H1 (cell line): ENCODE results near the gene ENO4. TPM values are rescaled to one million over a fixed set of nuclear protein-coding genes. Genes with fewer than 3 reads are reported as not detected.

Experiments used
- CTCF ChIA-PET: fragments of 300-600 bp; sonication (Branson Sonifier 250); formaldehyde crosslinking; loops from one replicate; lab custom pipeline; 2021; ENCODE audit not compliant: partially characterized antibody; lab: Charles Lee
- POLR2A ChIA-PET: fragments of 300-600 bp; sonication (Branson Sonifier 250); formaldehyde crosslinking; loops from one replicate; lab custom pipeline; 2021; ENCODE audit warnings: inconsistent platforms; ENCODE audit not compliant: partially characterized antibody; lab: Charles Lee
- DNase-seq, 2 experiments: peaks; one replicate each; pipeline versions ENCODE4 v3.0.0 to v3.0.0-alpha.2; 2010 to 2022; ENCODE audit warnings: low spot score in 2 of 2, low read depth in 1 of 2, mixed read lengths in 1 of 2
- FAIRE-seq: peaks from 2 replicates; lab custom pipeline; 2011; peaks lifted over from hg19 to GRCh38; lab: Jason Lieb, UNC
- H2AFZ ChIP-seq: 2 replicates; pipeline ENCODE4 v1.8.1; 2012; ENCODE audit warnings: low read length, inconsistent platforms
- H2AK5ac ChIP-seq: 2 replicates; pipeline ENCODE4 v1.6.1; 2013; ENCODE audit warnings: low read depth, low read length
- H2BK120ac ChIP-seq: replicated peaks from 2 replicates; pipeline ENCODE3; 2013; ENCODE audit warnings: low read depth, low read length, inconsistent platforms
- H2BK12ac ChIP-seq: 2 replicates; pipeline ENCODE4 v1.6.1; 2013; ENCODE audit warnings: low read depth, low read length
- H2BK15ac ChIP-seq: 2 replicates; pipeline ENCODE4 v1.6.1; 2013; ENCODE audit warnings: low read length
- H2BK20ac ChIP-seq: 2 replicates; pipeline ENCODE4 v1.6.1; 2013; ENCODE audit warnings: low read length
- H2BK5ac ChIP-seq: 2 replicates; pipeline ENCODE4 v1.6.1; 2013; ENCODE audit warnings: low read depth, low read length
- H3K14ac ChIP-seq: 2 replicates; pipeline ENCODE4 v1.6.1; 2013; ENCODE audit warnings: inconsistent platforms; ENCODE audit not compliant: insufficient read length
- H3K18ac ChIP-seq: 2 replicates; pipeline ENCODE4 v1.6.1; 2013; ENCODE audit warnings: low read length; ENCODE audit errors: extremely low read depth
- H3K23ac ChIP-seq: 2 replicates; pipeline ENCODE4 v1.6.1; 2013; ENCODE audit warnings: inconsistent platforms; ENCODE audit not compliant: insufficient read length
- H3K23me2 ChIP-seq: 2 replicates; pipeline ENCODE4 v1.6.1; 2013; ENCODE audit warnings: low read depth, low read length
- H3K27ac ChIP-seq: 2 replicates; pipeline ENCODE4 v1.6.1; 2011; ENCODE audit warnings: low read depth, low read length, inconsistent platforms
- H3K27me3 ChIP-seq, 4 experiments: replicated peaks in 1 of 4; 1 replicate in 1 of 4; 2 replicates in 3 of 4; pipeline versions ENCODE4 v1.6.1 to v1.8.1; 2011 to 2013; ENCODE audit warnings: low read length in 3 of 4, mild to moderate bottlenecking in 3 of 4, inconsistent platforms in 2 of 4, mixed read lengths in 2 of 4, moderate library complexity in 1 of 4; ENCODE audit not compliant: control insufficient read depth in 3 of 4, insufficient read depth in 3 of 4; ENCODE audit errors: extremely low read depth in 1 of 4
- H3K36me3 ChIP-seq, 4 experiments: 2 replicates each; pipeline versions ENCODE4 v1.6.1 to v1.8.1; 2011 to 2013; ENCODE audit warnings: mild to moderate bottlenecking in 4 of 4, low read length in 3 of 4, moderate library complexity in 2 of 4, control low read depth in 1 of 4, inconsistent platforms in 1 of 4; ENCODE audit not compliant: insufficient read depth in 4 of 4, control insufficient read depth in 2 of 4
- H3K4ac ChIP-seq: replicated peaks from 2 replicates; pipeline ENCODE3; 2013; ENCODE audit warnings: low read length, low read depth, mixed read lengths, inconsistent platforms; ENCODE audit not compliant: insufficient read length
- H3K4me1 ChIP-seq, 4 experiments: replicated peaks in 1 of 4; 1 replicate in 1 of 4; 2 replicates in 3 of 4; pipeline versions ENCODE4 v1.6.1 to v1.8.1; 2011 to 2013; ENCODE audit warnings: low read length in 3 of 4, inconsistent platforms in 2 of 4, mixed read lengths in 1 of 4; ENCODE audit not compliant: insufficient read depth in 4 of 4, control insufficient read depth in 3 of 4
- H3K4me2 ChIP-seq, 2 experiments: 2 replicates each; pipeline versions ENCODE4 v1.6.1 to v1.8.1; 2011 to 2013; ENCODE audit warnings: low read depth in 2 of 2, low read length in 2 of 2, control low read depth in 1 of 2, inconsistent platforms in 1 of 2, mild to moderate bottlenecking in 1 of 2; ENCODE audit not compliant: insufficient read depth in 1 of 2
- H3K4me3 ChIP-seq, 4 experiments: fragments of 200-600, 300-600 bp in 1 of 4; sonication (generic), shearing (Covaris generic), sonication (Bioruptor Twin) in 1 of 4; 2 replicates each; pipeline versions ENCODE4 v1.5.1 to v1.8.1; 2011 to 2016; ENCODE audit warnings: low read length in 4 of 4, low read depth in 3 of 4, control low read depth in 2 of 4, inconsistent platforms in 2 of 4, mild to moderate bottlenecking in 2 of 4, mixed read lengths in 1 of 4, moderate library complexity in 1 of 4; ENCODE audit not compliant: insufficient read depth in 2 of 4; ENCODE audit errors: extremely low read depth in 1 of 4
- H3K56ac ChIP-seq: replicated peaks from 2 replicates; pipeline ENCODE3; 2013; ENCODE audit warnings: low read depth, mild to moderate bottlenecking, mixed read lengths, low read length, inconsistent platforms; ENCODE audit not compliant: insufficient read length
- H3K79me1 ChIP-seq: 2 replicates; pipeline ENCODE4 v1.6.1; 2013; ENCODE audit warnings: low read depth, low read length, control low read depth
- H3K79me2 ChIP-seq, 2 experiments: 2 replicates each; pipeline versions ENCODE4 v1.6.1 to v1.8.1; 2012 to 2013; ENCODE audit warnings: low read length in 2 of 2, mild to moderate bottlenecking in 2 of 2, inconsistent platforms in 1 of 2; ENCODE audit not compliant: insufficient read depth in 2 of 2, control insufficient read depth in 1 of 2
- H3K9ac ChIP-seq, 4 experiments: replicated peaks in 1 of 4; 1 replicate in 1 of 4; 2 replicates in 3 of 4; pipeline versions ENCODE4 v1.6.1 to v1.8.1; 2011 to 2013; ENCODE audit warnings: low read depth in 3 of 4, low read length in 3 of 4, control low read depth in 2 of 4, mild to moderate bottlenecking in 2 of 4, moderate library complexity in 2 of 4, inconsistent platforms in 1 of 4; ENCODE audit errors: extremely low read depth in 1 of 4
- H3K9me3 ChIP-seq, 2 experiments: 2 replicates each; pipeline versions ENCODE4 v1.6.1 to v1.8.1; 2012 to 2013; ENCODE audit warnings: mild to moderate bottlenecking in 2 of 2, moderate library complexity in 2 of 2, control low read depth in 1 of 2, inconsistent platforms in 1 of 2, low read depth in 1 of 2, low read length in 1 of 2, mixed read lengths in 1 of 2; ENCODE audit not compliant: insufficient read depth in 2 of 2
- H4K20me1 ChIP-seq, 2 experiments: replicated peaks in 1 of 2; 2 replicates each; pipeline versions ENCODE3 to v1.8.1; 2011 to 2013; ENCODE audit warnings: inconsistent platforms in 2 of 2, low read length in 2 of 2, mild to moderate bottlenecking in 1 of 2; ENCODE audit not compliant: insufficient read depth in 2 of 2, control insufficient read depth in 1 of 2
- H4K5ac ChIP-seq: 2 replicates; pipeline ENCODE4 v1.6.1; 2013; ENCODE audit warnings: low read length, low read depth, mixed read lengths, inconsistent platforms; ENCODE audit not compliant: insufficient read length
- H4K8ac ChIP-seq: 2 replicates; pipeline ENCODE4 v1.8.0; 2013; ENCODE audit warnings: mild to moderate bottlenecking, moderate library complexity, low read length, inconsistent platforms; ENCODE audit not compliant: insufficient read depth; ENCODE audit errors: extremely low read depth
- H4K91ac ChIP-seq: replicated peaks from 2 replicates; pipeline ENCODE3; 2013; ENCODE audit warnings: low read length, mixed read lengths, inconsistent platforms; ENCODE audit not compliant: insufficient read length
- CBX8 ChIP-seq: fragments of 300-800, 300-1000 bp; sonication (generic); IDR thresholded peaks from 2 replicates; pipeline ENCODE4 v1.7.1; 2016; ENCODE audit warnings: low read depth, low read length, borderline replicate concordance
- CTCF ChIP-seq, 3 experiments: IDR thresholded peaks; 1 replicate in 2 of 3; 2 replicates in 1 of 3; pipeline versions ENCODE4 v1.5.1 to v1.6.1; 2011; ENCODE audit warnings: low read length in 3 of 3, mild to moderate bottlenecking in 3 of 3, inconsistent platforms in 2 of 3, low read depth in 1 of 3, moderate library complexity in 1 of 3; ENCODE audit not compliant: insufficient read depth in 1 of 3; ENCODE audit errors: control extremely low read depth in 1 of 3
- GABPA ChIP-seq: IDR thresholded peaks from 2 replicates; pipeline ENCODE4 v1.6.1; 2011; ENCODE audit warnings: mild to moderate bottlenecking, low read length, moderate library complexity, borderline replicate concordance; ENCODE audit not compliant: insufficient read depth
- KDM1A ChIP-seq: fragments of 200-600, 300-600 bp; sonication (generic); IDR thresholded peaks from 2 replicates; pipeline ENCODE4 v1.7.1; 2016; ENCODE audit warnings: mild to moderate bottlenecking, low read length, borderline replicate concordance
- NRF1 ChIP-seq: IDR thresholded peaks from 2 replicates; pipeline ENCODE4 v1.6.1; 2011; ENCODE audit warnings: mild to moderate bottlenecking, low read depth, low read length, improper control_type of control experiment
- RAD21 ChIP-seq, 2 experiments: IDR thresholded peaks in 1 of 2; conservative IDR thresholded peaks in 1 of 2; 2 replicates each; pipeline ENCODE4 v1.6.1; 2011; ENCODE audit warnings: low read depth in 2 of 2, low read length in 2 of 2, improper control_type of control experiment in 1 of 2, inconsistent platforms in 1 of 2, mild to moderate bottlenecking in 1 of 2, moderate library complexity in 1 of 2
- SP1 ChIP-seq: IDR thresholded peaks from 2 replicates; pipeline ENCODE4 v1.6.1; 2011; ENCODE audit warnings: low read depth, low read length
- TBP ChIP-seq: IDR thresholded peaks from 2 replicates; pipeline ENCODE4 v1.6.1; 2011; ENCODE audit warnings: low read depth, low read length, improper control_type of control experiment
- ZNF274 ChIP-seq: IDR thresholded peaks from 2 replicates; pipeline ENCODE4 v1.7.0; 2012; ENCODE audit warnings: low read length, borderline replicate concordance; ENCODE audit errors: extremely low read depth
- WGBS, 2 experiments: shearing (Covaris generic) in 1 of 2; methylation state at CpG; one replicate each; pipeline versions ENCODE4 v1.1.6 to v1.1.7; 2013 to 2015; ENCODE audit warnings: low lambda C conversion rate in 2 of 2, mixed read lengths in 2 of 2, inconsistent platforms in 1 of 2, low coverage in 1 of 2, missing lambda C conversion rate in 1 of 2; ENCODE audit not compliant: insufficient replicate concordance in 2 of 2, insufficient coverage in 1 of 2, insufficient read length in 1 of 2; ENCODE audit errors: extremely low coverage in 1 of 2, missing lambda C conversion rate in 1 of 2; 5-methylcytosine and 5-hydroxymethylcytosine counted together
- polyA plus RNA-seq, 7 experiments: library from polyadenylated mRNA; depleted of rRNA in 3 of 7; stranded (reverse) in 5 of 7; unstranded in 2 of 7; fragments of >200 nt in 5 of 7; fragments of 200-250 nt in 2 of 7; gene quantifications; 1 replicate in 5 of 7; 2 replicates in 1 of 7; 4 replicates in 1 of 7; pipeline versions ENCODE4 v1.2.1 to v1.2.3, GENCODE V29; 2011 to 2013; ENCODE audit warnings: missing spikeins in 2 of 7, mixed read lengths in 2 of 7
- total RNA-seq: library from RNA; stranded (reverse); fragmentation: NEBNext Ultra II Directional; extraction: Animal tissue kit (Norgen Biotek cat#: 25700); gene quantifications from 2 replicates; pipeline ENCODE4 v1.2.1, GENCODE V29; 2021

ENO4 gene
- total and polyA plus RNA-seq, 2 of the 8 experiments (the other 6 are each of a cell fraction or from before 2014, with no cell fraction given) = 0.77 TPM; not detected in 1

GRCh38 chr10:116802474-116802873 is 46.8 kb upstream of the ENO4 start:
- no peak overlapping the region; the same call in 1 of the 2 replicates for H2BK5ac ChIP-seq
- CTCF ChIA-PET = interaction anchor here (0.7 to 28.3 kb wide), 13 partner anchors 11 to 367 kb away, joined by 3 to 531 read pairs (median 5); no protein-coding TSS in a partner anchor
- H3K4me3 ChIP-seq = no peak overlapping the region

More at GRCh38 chr10:116802474-116802873, 46.8 kb upstream of the ENO4 start:
- Histone ChIP-seq H2AK5ac (no peak overlapping the region; the same call in 1 of the 2 replicates), H4K5ac (no peak overlapping the region), H3K4me1 (peaks cover 2 to 12% (median 9%) of the 10 kb centered on the region in 4 experiments; a peak in 6 of 7 replicates), H2BK120ac (no peak overlapping the region), H2BK15ac (peak overlapping the region; percentile 97; the same call in 1 of the 2 replicates), H4K20me1 (no peaks in the 10 kb centered on the region), H4K8ac (peak overlapping the region; percentile 63; the same call in 1 of the 2 replicates), H3K27me3 (peaks cover 0 to 8% (median 1%) of the 10 kb centered on the region in 4 experiments; a peak in 1 of 7 replicates), H3K4ac (no peak overlapping the region), H3K79me1 (no peaks in the 10 kb centered on the region), H3K4me2 (no peak overlapping the region), H3K27ac (no peak overlapping the region), H3K56ac (no peak overlapping the region), H3K23me2 (no peaks in the 10 kb centered on the region), H3K23ac (no peak overlapping the region), H2AFZ (no peak overlapping the region), H2BK20ac (peak overlapping the region; percentile 41; the same call in 1 of the 2 replicates), H3K18ac (no peak overlapping the region; the same call in 1 of the 2 replicates), H3K79me2 (no peaks in the 10 kb centered on the region), H3K14ac (no peak overlapping the region), H3K36me3 (no peaks in the 10 kb centered on the region), H2BK12ac (peak overlapping the region; percentile 78; the same call in 1 of the 2 replicates), H3K9ac (no peak overlapping the region), H3K9me3 (no peaks in the 10 kb centered on the region), H4K91ac (no peak overlapping the region)
- no peak for TF ChIP-seq ZNF274
- TF ChIP-seq NRF1 = no peak
- TF ChIP-seq GABPA = no peak
- TF ChIP-seq TBP = no peak
- peak; percentile 13 to 41; a peak in 3 of 4 replicates for TF ChIP-seq RAD21 (IDR thresholded peaks at IDR 0.05 in 1 of 2, conservative IDR thresholded peaks at IDR 0.05 in 1 of 2; ENCODE audit: low read depth in 2 of 2, low read length in 2 of 2)
- no peak for TF ChIP-seq SP1
- no peak for TF ChIP-seq KDM1A
- TF ChIP-seq CBX8 = no peak
- TF ChIP-seq CTCF (IDR thresholded peaks at IDR 0.05; ENCODE audit: control extremely low read depth in 1 of 3, insufficient read depth in 1 of 3, low read depth in 1 of 3, low read length in 3 of 3) = peak in 2 of 3 experiments; percentile 18 to 19; a peak in 2 of 4 replicates
- DNase-seq (no peak), FAIRE-seq (no peak)
- 66% methylated on average over 6 of the region's 6 CpGs; no CpG with 5 or more reads in 1 of the 2 experiments for WGBS, 2 experiments
- POLR2A ChIA-PET = no interaction called here
